Kidney (tissue), 14 donors: Measurements from ENCODE around the gene ELN. TPM values are rescaled to one million over a fixed set of nuclear protein-coding genes. Genes with fewer than 3 reads are reported as not detected.

Experiments used
- DNase-seq, 5 donors: peaks; one replicate each; pipeline ENCODE4 v3.0.0-alpha.2; 2013 to 2020
- FAIRE-seq: peaks from 2 replicates; lab custom pipeline; 2012; peaks lifted over from hg19 to GRCh38; lab: Jason Lieb, UNC
- H3K27ac ChIP-seq, 2 donors: one replicate each; pipeline ENCODE4 v1.7.0; 2013; ENCODE audit warnings: low read depth in 2 of 2, low read length in 2 of 2, inconsistent platforms in 1 of 2
- H3K27me3 ChIP-seq: one replicate; pipeline ENCODE4 v1.7.1; 2013; ENCODE audit warnings: low read length, inconsistent platforms; ENCODE audit not compliant: control insufficient read depth, insufficient read depth
- H3K36me3 ChIP-seq, 3 donors: one replicate each; pipeline versions ENCODE4 v1.7.0 to v1.7.1; 2013; ENCODE audit warnings: low read length in 3 of 3, control low read depth in 1 of 3, inconsistent platforms in 1 of 3; ENCODE audit not compliant: insufficient read depth in 3 of 3, control insufficient read depth in 2 of 3
- H3K4me1 ChIP-seq, 3 donors: one replicate each; pipeline versions ENCODE4 v1.7.0 to v1.7.1; 2013; ENCODE audit warnings: low read length in 3 of 3, inconsistent platforms in 1 of 3, low read depth in 1 of 3; ENCODE audit not compliant: control insufficient read depth in 2 of 3, insufficient read depth in 2 of 3
- H3K4me3 ChIP-seq, 3 donors: one replicate each; pipeline versions ENCODE4 v1.7.0 to v1.8.1; 2013; ENCODE audit warnings: low read length in 3 of 3, control low read depth in 1 of 3, inconsistent platforms in 1 of 3
- H3K9ac ChIP-seq, 3 donors: one replicate each; pipeline versions ENCODE4 v1.7.0 to v1.7.1; 2013; ENCODE audit warnings: low read length in 3 of 3, control low read depth in 1 of 3, inconsistent platforms in 1 of 3
- H3K9me3 ChIP-seq, 3 donors: one replicate each; pipeline versions ENCODE4 v1.7.0 to v1.7.1; 2013; ENCODE audit warnings: low read length in 3 of 3, control low read depth in 1 of 3, inconsistent platforms in 1 of 3; ENCODE audit not compliant: control insufficient read depth in 2 of 3, insufficient read depth in 1 of 3
- intact Hi-C: fragments of 100-400 bp; cut with DNase I; formaldehyde crosslinking; loops from one replicate; pipeline ENCODE4 v1.11.1; 2022
- polyA plus RNA-seq: library from polyadenylated mRNA; stranded (reverse); fragments of 350-450 nt; fragmentation: Illumina TruSeq; extraction: RNeasy Lipid Tissue Mini Kit (QIAGEN cat#74804); gene quantifications from one replicate; pipeline ENCODE4 v1.2.3, GENCODE V29; 2014; ENCODE audit warnings: low read depth, low replicate concordance; ENCODE audit not compliant: insufficient read depth
- total RNA-seq: library from RNA; stranded (reverse); fragmentation: NEBNext Ultra II Directional; extraction: Animal tissue kit (Norgen Biotek cat#: 25700); gene quantifications from one replicate; pipeline ENCODE4 v1.2.1, GENCODE V29; 2021
- TF ChIP-seq, protein P1 (sequence below): IDR thresholded peaks from 3 replicates; pipeline ENCODE4 v1.5.1; 2012; ENCODE audit warnings: mild to moderate bottlenecking, moderate library complexity, borderline replicate concordance; ENCODE audit not compliant: insufficient read depth; ENCODE audit errors: extremely low read depth
- donor health status: control.
- donor health status: control.
- donor health status: control.
- donor health status: control.
- donor health status: control.
- donor health status: DM: yes; HTN: yes; CAD: no.
- donor health status: Normal renal cell carcinoma (clear cell type).

The ELN gene
- total and polyA plus RNA-seq, 2 donors from 2014 or later: 14.9 to 44.8 TPM

DNA sequence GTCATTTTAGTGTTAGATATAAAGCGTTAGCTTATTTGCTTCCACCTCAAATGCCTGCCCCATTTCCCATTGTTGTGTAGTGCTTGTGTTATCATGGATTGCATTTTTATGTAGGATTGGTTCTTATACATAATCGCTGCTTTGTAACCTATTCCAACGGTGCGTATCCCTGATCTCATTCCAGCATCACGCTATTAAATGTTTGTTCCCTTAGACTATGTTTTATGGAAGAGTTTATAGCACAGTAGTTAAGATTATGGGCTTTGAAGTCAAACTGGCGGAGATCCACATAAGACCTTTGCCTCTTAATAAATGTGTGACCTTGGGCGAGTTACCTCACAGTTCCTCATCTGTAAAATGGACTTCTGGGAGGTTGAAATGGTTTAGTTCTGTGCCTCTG is 34.0 kb upstream of the ELN start:
- Histone ChIP-seq H3K9ac (no peak overlapping the region), H3K4me1 (no peaks in the 10 kb centered on the region), H3K9me3 (peaks cover 0 to 12% (median 0%) of the 10 kb centered on the region in 3 donors), H3K27me3 (no peaks in the 10 kb centered on the region), H3K4me3 (no peak overlapping the region), H3K36me3 (no peaks in the 10 kb centered on the region), H3K27ac (no peak overlapping the region)
- TF ChIP-seq, protein P1, sequence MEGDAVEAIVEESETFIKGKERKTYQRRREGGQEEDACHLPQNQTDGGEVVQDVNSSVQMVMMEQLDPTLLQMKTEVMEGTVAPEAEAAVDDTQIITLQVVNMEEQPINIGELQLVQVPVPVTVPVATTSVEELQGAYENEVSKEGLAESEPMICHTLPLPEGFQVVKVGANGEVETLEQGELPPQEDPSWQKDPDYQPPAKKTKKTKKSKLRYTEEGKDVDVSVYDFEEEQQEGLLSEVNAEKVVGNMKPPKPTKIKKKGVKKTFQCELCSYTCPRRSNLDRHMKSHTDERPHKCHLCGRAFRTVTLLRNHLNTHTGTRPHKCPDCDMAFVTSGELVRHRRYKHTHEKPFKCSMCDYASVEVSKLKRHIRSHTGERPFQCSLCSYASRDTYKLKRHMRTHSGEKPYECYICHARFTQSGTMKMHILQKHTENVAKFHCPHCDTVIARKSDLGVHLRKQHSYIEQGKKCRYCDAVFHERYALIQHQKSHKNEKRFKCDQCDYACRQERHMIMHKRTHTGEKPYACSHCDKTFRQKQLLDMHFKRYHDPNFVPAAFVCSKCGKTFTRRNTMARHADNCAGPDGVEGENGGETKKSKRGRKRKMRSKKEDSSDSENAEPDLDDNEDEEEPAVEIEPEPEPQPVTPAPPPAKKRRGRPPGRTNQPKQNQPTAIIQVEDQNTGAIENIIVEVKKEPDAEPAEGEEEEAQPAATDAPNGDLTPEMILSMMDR: no peak
- intact Hi-C loops: no loop called here
- DNase-seq: no peak
- no peak for FAIRE-seq

DNA sequence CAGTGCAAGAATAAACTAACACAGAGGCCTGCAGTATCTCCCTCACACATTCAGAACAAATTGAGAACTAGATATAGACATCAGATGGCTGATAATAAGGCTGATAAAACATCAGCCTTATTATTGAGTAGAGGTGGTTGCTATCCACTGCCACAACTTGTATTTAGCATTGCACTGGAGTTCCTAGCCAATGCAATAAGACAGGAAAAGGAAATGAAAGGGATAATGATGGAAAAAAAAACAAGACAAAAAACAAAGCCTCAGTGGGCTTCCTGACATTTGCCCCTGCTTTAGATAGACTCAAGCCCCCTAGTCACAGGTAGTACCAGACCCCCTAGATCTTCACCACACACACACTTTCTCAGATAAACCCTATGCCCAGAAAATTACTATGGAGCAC is 33.2 kb upstream of the ELN start:
- H3K27ac ChIP-seq: no peak overlapping the region
- DNase-seq (no peak), FAIRE-seq (no peak)
- H3K9me3 ChIP-seq: peaks cover 0 to 12% (median 0%) of the 10 kb centered on the region in 3 donors
- no peak overlapping the region for H3K4me3 ChIP-seq
- intact Hi-C loops: no loop called here
- H3K27me3 ChIP-seq: no peaks in the 10 kb centered on the region
- no peaks in the 10 kb centered on the region for H3K36me3 ChIP-seq
- H3K9ac ChIP-seq: no peak overlapping the region
- TF ChIP-seq, protein P1: no peak
- no peaks in the 10 kb centered on the region for H3K4me1 ChIP-seq

DNA sequence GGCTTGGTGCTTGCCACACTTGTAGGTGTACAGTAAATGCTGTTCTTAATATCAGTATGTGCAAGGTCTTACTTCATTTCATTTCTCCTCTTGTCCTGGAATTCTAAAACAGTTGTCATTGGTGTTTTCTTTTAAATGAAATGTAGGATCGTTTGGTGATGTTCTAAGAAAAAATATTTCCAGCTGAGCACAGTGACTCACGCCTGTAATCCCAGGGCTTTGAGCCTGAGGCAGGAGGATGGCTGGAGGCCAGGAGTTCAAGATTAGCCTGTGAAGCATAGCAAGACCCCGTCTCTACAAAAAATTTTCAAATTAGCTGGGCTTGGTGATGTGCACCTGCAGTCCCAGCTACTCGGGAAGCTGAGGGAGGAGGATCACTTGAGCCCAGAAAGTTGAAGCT is 32.6 kb upstream of the ELN start:
- no peaks in the 10 kb centered on the region for H3K36me3 ChIP-seq
- FAIRE-seq: no peak
- H3K27ac ChIP-seq: no peak overlapping the region
- TF ChIP-seq, protein P1: no peak
- peaks cover 0 to 12% (median 0%) of the 10 kb centered on the region in 3 donors for H3K9me3 ChIP-seq
- no peak overlapping the region for H3K9ac ChIP-seq
- H3K4me3 ChIP-seq: no peak overlapping the region
- no peaks in the 10 kb centered on the region for H3K4me1 ChIP-seq
- intact Hi-C loops: no loop called here
- H3K27me3 ChIP-seq: no peaks in the 10 kb centered on the region
- DNase-seq: no peak
